Liver (tissue), 9 donors: ENCODE measurements around the gene CPA2. TPM values are rescaled to one million over a fixed set of nuclear protein-coding genes. Genes with fewer than 3 reads are reported as not detected.
A peak's percentile ranks its signal among the peaks of the same experiment; 100 is the strongest.

Experiments
- DNase-seq: peaks from one replicate; pipeline ENCODE4 v3.0.0-alpha.2; 2017; ENCODE audit warnings: low spot score
- H3K27ac ChIP-seq, 2 donors: one replicate each; pipeline ENCODE4 v1.7.0; 2013; ENCODE audit warnings: inconsistent platforms in 2 of 2, low read length in 2 of 2, control low read depth in 1 of 2, low read depth in 1 of 2, mild to moderate bottlenecking in 1 of 2
- H3K27me3 ChIP-seq, 4 donors: one replicate each; pipeline versions ENCODE4 v1.6.1 to v1.7.0; 2013; ENCODE audit warnings: low read length in 3 of 4, inconsistent platforms in 1 of 4, mild to moderate bottlenecking in 1 of 4, moderate library complexity in 1 of 4; ENCODE audit not compliant: control insufficient read depth in 4 of 4, insufficient read depth in 4 of 4
- H3K36me3 ChIP-seq, 4 donors: one replicate each; pipeline versions ENCODE4 v1.6.1 to v1.7.0; 2013; ENCODE audit warnings: low read length in 3 of 4, mild to moderate bottlenecking in 3 of 4, low read depth in 1 of 4, moderate library complexity in 1 of 4; ENCODE audit not compliant: control insufficient read depth in 4 of 4, insufficient read depth in 3 of 4
- H3K4me1 ChIP-seq, 4 donors: one replicate each; pipeline versions ENCODE4 v1.6.1 to v1.7.0; 2013; ENCODE audit warnings: low read length in 3 of 4, mild to moderate bottlenecking in 3 of 4, moderate library complexity in 1 of 4; ENCODE audit not compliant: control insufficient read depth in 4 of 4, insufficient read depth in 4 of 4
- H3K4me3 ChIP-seq, 3 donors: one replicate each; pipeline versions ENCODE4 v1.6.1 to v1.7.0; 2013; ENCODE audit warnings: low read length in 3 of 3, control low read depth in 1 of 3, low read depth in 1 of 3, mild to moderate bottlenecking in 1 of 3
- H3K9ac ChIP-seq, 2 donors: one replicate each; pipeline ENCODE4 v1.7.0; 2013; ENCODE audit warnings: low read length in 2 of 2, mild to moderate bottlenecking in 2 of 2, moderate library complexity in 2 of 2, control low read depth in 1 of 2, low read depth in 1 of 2
- H3K9me3 ChIP-seq, 4 donors: one replicate each; pipeline versions ENCODE4 v1.6.1 to v1.7.0; 2013; ENCODE audit warnings: low read length in 3 of 4; ENCODE audit not compliant: control insufficient read depth in 4 of 4
- CTCF ChIP-seq: fragments of 150-350 bp; IDR thresholded peaks from 2 replicates; pipeline ENCODE4 v1.5.1; 2017; ENCODE audit warnings: improper control_type of control experiment, low read depth, low read length; ENCODE audit not compliant: missing input control
- EGR1 ChIP-seq, 2 donors: IDR thresholded peaks; 2 replicates each; pipeline ENCODE4 v1.6.1; 2016 to 2018; ENCODE audit warnings: antibody characterized with exemption in 2 of 2, low read depth in 2 of 2
- FOXA1 ChIP-seq: IDR thresholded peaks from 2 replicates; pipeline ENCODE4 v1.6.1; 2016; ENCODE audit warnings: antibody characterized with exemption
- FOXA2 ChIP-seq: IDR thresholded peaks from 2 replicates; pipeline ENCODE4 v1.6.1; 2016; ENCODE audit warnings: antibody characterized with exemption
- GABPA ChIP-seq, 2 donors: IDR thresholded peaks in 1 of 2; conservative IDR thresholded peaks in 1 of 2; 2 replicates each; pipeline ENCODE4 v1.6.1; 2016; ENCODE audit warnings: antibody characterized with exemption in 2 of 2, mild to moderate bottlenecking in 1 of 2, moderate library complexity in 1 of 2
- HNF4A ChIP-seq, 2 donors: conservative IDR thresholded peaks; 2 replicates each; pipeline ENCODE4 v1.6.1; 2016; ENCODE audit warnings: antibody characterized with exemption in 2 of 2, mild to moderate bottlenecking in 2 of 2
- HNF4G ChIP-seq: IDR thresholded peaks from 2 replicates; pipeline ENCODE4 v1.6.1; 2016; ENCODE audit warnings: antibody characterized with exemption
- JUND ChIP-seq, 2 donors: IDR thresholded peaks; 2 replicates each; pipeline ENCODE4 v1.6.1; 2016; ENCODE audit warnings: antibody characterized with exemption in 2 of 2
- NR2F2 ChIP-seq: IDR thresholded peaks from 2 replicates; pipeline ENCODE4 v1.6.1; 2016; ENCODE audit warnings: antibody characterized with exemption
- RAD21 ChIP-seq, 2 donors: IDR thresholded peaks; 2 replicates each; pipeline ENCODE4 v1.6.1; 2016; ENCODE audit warnings: antibody characterized with exemption in 2 of 2, mild to moderate bottlenecking in 2 of 2
- REST ChIP-seq: IDR thresholded peaks from 2 replicates; pipeline ENCODE4 v1.6.1; 2016; ENCODE audit warnings: antibody characterized with exemption, mild to moderate bottlenecking
- RXRA ChIP-seq, 2 donors: IDR thresholded peaks; 2 replicates each; pipeline ENCODE4 v1.6.1; 2017 to 2018; ENCODE audit warnings: antibody characterized with exemption in 2 of 2, mild to moderate bottlenecking in 1 of 2
- SP1 ChIP-seq: IDR thresholded peaks from 2 replicates; pipeline ENCODE4 v1.6.1; 2018; ENCODE audit warnings: antibody characterized with exemption, mild to moderate bottlenecking
- YY1 ChIP-seq: IDR thresholded peaks from 2 replicates; pipeline ENCODE4 v1.6.1; 2016; ENCODE audit warnings: antibody characterized with exemption, mild to moderate bottlenecking
- ZBTB33 ChIP-seq: IDR thresholded peaks from 2 replicates; pipeline ENCODE4 v1.6.1; 2016; ENCODE audit warnings: antibody characterized with exemption
- WGBS: extraction: QIAGEN DNeasy Blood & Tissue Kit; methylation state at CpG from one replicate; pipeline ENCODE4 v1.1.7; 2013; 5-methylcytosine and 5-hydroxymethylcytosine counted together
- polyA plus RNA-seq, 2 donors: library from polyadenylated mRNA; stranded (reverse) in 1 of 2; unstranded in 1 of 2; fragments of 200-250 nt in 1 of 2; fragments of >200 nt in 1 of 2; fragmentation: Nextera tagmentation in 1 of 2; extraction: Ambion mirVana in 1 of 2; gene quantifications; one replicate each; pipeline versions ENCODE4 v1.2.1 to v1.2.3, GENCODE V29; 2013 to 2015
- total RNA-seq, 2 donors: library from RNA; depleted of rRNA; stranded (reverse); fragments of >200 nt; gene quantifications; one replicate each; pipeline ENCODE4 v1.2.3, GENCODE V29; 2014
- donor health status: healthy.
- donor health status: healthy.
- donor health status: healthy.
- donor health status: healthy.
- donor health status: healthy.

Gene CPA2
- total and polyA plus RNA-seq, 4 donors: not detected

GRCh38 chr7:130276796-130277762 lies 10.4 kb downstream of the CPA2 start (continued):
- TF ChIP-seq REST: no peak
- no peak for TF ChIP-seq RXRA (IDR thresholded peaks at IDR 0.05)

GRCh38 chr7:130277763-130278643 lies 11.3 kb downstream of the CPA2 start:
- no peaks in the 10 kb centered on the region for H3K36me3 ChIP-seq
- no peak overlapping the region for H3K4me3 ChIP-seq
- peaks cover 0 to 12% (median 4%) of the 10 kb centered on the region in 4 donors for H3K27me3 ChIP-seq
- 60% methylated on average over 15 of the region's 15 CpGs for WGBS
- no peak overlapping the region for H3K9ac ChIP-seq
- no peak for TF ChIP-seq HNF4G
- no peak for TF ChIP-seq HNF4A (conservative IDR thresholded peaks at IDR 0.05)
- TF ChIP-seq NR2F2: no peak
- no peak for TF ChIP-seq REST
- no peak for TF ChIP-seq SP1
- no peak for TF ChIP-seq ZBTB33
- peak; percentile 36 for TF ChIP-seq CTCF
- no peak for TF ChIP-seq FOXA1
- TF ChIP-seq GABPA (IDR thresholded peaks at IDR 0.05 in 1 of 2, conservative IDR thresholded peaks at IDR 0.05 in 1 of 2): no peak
- no peak for TF ChIP-seq FOXA2
- no peak for TF ChIP-seq YY1
- no peak for TF ChIP-seq JUND (IDR thresholded peaks at IDR 0.05)
- peak; percentile 74 to 80 for TF ChIP-seq RAD21 (IDR thresholded peaks at IDR 0.05)
- TF ChIP-seq EGR1 (IDR thresholded peaks at IDR 0.05; ENCODE audit: low read depth in 2 of 2): no peak
- DNase-seq: no peak
- H3K27ac ChIP-seq: no peak overlapping the region
- H3K9me3 ChIP-seq: peaks cover 0 to 3% (median under 1%) of the 10 kb centered on the region in 4 donors
- peaks cover 0 to 9% (median 0%) of the 10 kb centered on the region in 4 donors for H3K4me1 ChIP-seq
